ENCODE data around the gene FAM136A. TPM values are rescaled to one million over a fixed set of nuclear protein-coding genes. Genes with fewer than 3 reads are reported as not detected.

The FAM136A gene
- total and polyA plus RNA-seq, 2 of the 13 experiments (the other 11 are each of a cell fraction or from before 2014, with no cell fraction given) = 77.8 to 126 TPM

GRCh38 chr2:70304498-70304897, 2.6 kb upstream of the FAM136A start:
- no peak for TF ChIP-seq ZNF83 (CRISPR knock-in tag; IDR thresholded peaks at IDR 0.05; ENCODE audit: borderline replicate concordance)
- no peak for TF ChIP-seq ZNF292 (CRISPR knock-in tag; IDR thresholded peaks at IDR 0.05; ENCODE audit: borderline replicate concordance, low read depth)
- TF ChIP-seq ATF5 (CRISPR knock-in tag; IDR thresholded peaks at IDR 0.05; ENCODE audit: low read depth) = no peak
- no peak for TF ChIP-seq ZNF546 (CRISPR knock-in tag; conservative IDR thresholded peaks at IDR 0.05)
- no peak for TF ChIP-seq MAX (IDR thresholded peaks at IDR 0.05)
- no peak for TF ChIP-seq SNAPC2 (CRISPR knock-in tag; IDR thresholded peaks at IDR 0.05)
- TF ChIP-seq NONO (IDR thresholded peaks at IDR 0.05) = no peak
- TF ChIP-seq NONO (CRISPR knock-in tag; conservative IDR thresholded peaks at IDR 0.05) = no peak
- TF ChIP-seq ZNF556 (CRISPR knock-in tag; IDR thresholded peaks at IDR 0.05; ENCODE audit: borderline replicate concordance) = no peak
- no peak for TF ChIP-seq ZNF512B (CRISPR knock-in tag; IDR thresholded peaks at IDR 0.05; ENCODE audit: borderline replicate concordance)
- TF ChIP-seq EZH2 (conservative IDR thresholded peaks at IDR 0.05; ENCODE audit: low read depth, low read length) = no peak
- no peak for TF ChIP-seq ZNF143 (CRISPR knock-in tag; IDR thresholded peaks at IDR 0.05)
- TF ChIP-seq ZNF274 (CRISPR knock-in tag; IDR thresholded peaks at IDR 0.05) = no peak
- no peak for TF ChIP-seq NFKBIZ (CRISPR knock-in tag; IDR thresholded peaks at IDR 0.05)
- no peak for TF ChIP-seq ZBTB8A (CRISPR knock-in tag; IDR thresholded peaks at IDR 0.05; ENCODE audit: borderline replicate concordance, low read depth)
- TF ChIP-seq ZNF317 (CRISPR knock-in tag; IDR thresholded peaks at IDR 0.05) = no peak
- TF ChIP-seq ELK4 (CRISPR knock-in tag; IDR thresholded peaks at IDR 0.05; ENCODE audit: borderline replicate concordance) = no peak
- no peak for TF ChIP-seq ELF3 (CRISPR knock-in tag; IDR thresholded peaks at IDR 0.05)
- TF ChIP-seq RBFOX2 (IDR thresholded peaks at IDR 0.05; ENCODE audit: low read depth, low read length) = no peak
- peaks cover 14% of the 10 kb centered on the region for H3K79me2 ChIP-seq (ENCODE audit: insufficient read depth, low read length)
- peaks cover 0 to 10% of the 10 kb centered on the region in 2 experiments; a peak in 2 of 5 replicates for H3K27me3 ChIP-seq (ENCODE audit: control insufficient read depth in 1 of 2, insufficient read depth in 2 of 2, low read length in 2 of 2)
- ChIA-PET CTCF (ENCODE audit: low intra/inter-chr PET ratio, low total read pairs) (interaction anchor here (1.1 to 3.3 kb wide), 6 partner anchors 32 to 481 kb away, joined by 3 to 46 read pairs (median 8); no protein-coding TSS in a partner anchor), POLR2A (interaction anchor here (0.6 to 3.8 kb wide), 7 partner anchors 11 to 341 kb away, joined by 3 to 62 read pairs (median 4); partner anchors contain the start of genes PCYOX1, SNRPG and TGFA)
- no peak overlapping the region for H3K9ac ChIP-seq (ENCODE audit: insufficient read depth, low read depth, low read length)
- H2AFZ ChIP-seq (ENCODE audit: low read length) = no peak overlapping the region
- FAIRE-seq (no peak), DNase-seq (ENCODE audit: low spot score) (no peak), ATAC-seq (no peak)
- no TSS peak for BruUV-seq (replicated peaks)
- intact Hi-C loops (cut with micrococcal nuclease; ENCODE audit: unreplicated experiment) (loop anchor here (1.0 to 10.0 kb wide), 6 partner anchors 36 to 560 kb away; no protein-coding TSS in a partner anchor), in situ Hi-C loops (cut with HindIII; ENCODE audit: extremely low pct_ligation_motif_present, low pct_unique_long_range_greater_than_20kb) (loop anchor here (10.0 kb wide), 1 partner anchor 340 kb away; no protein-coding TSS in a partner anchor)
- H3K27ac ChIP-seq (ENCODE audit: extremely low read length, insufficient read depth, low read length) = no peak overlapping the region
- peaks cover 21% of the 10 kb centered on the region for H3K4me1 ChIP-seq (ENCODE audit: insufficient read depth, low read length)
- H3K4me2 ChIP-seq (ENCODE audit: low read depth, low read length) = no peak overlapping the region
- 48% methylated on average over 4 of the region's 4 CpGs for WGBS (ENCODE audit: low lambda C conversion rate)
- H3K4me3 ChIP-seq (replicated peaks in 1 of 3; ENCODE audit: insufficient read depth in 1 of 3, low read depth in 2 of 3, low read length in 3 of 3) = no peak overlapping the region
- H3K9me3 ChIP-seq (ENCODE audit: low read length) = no peaks in the 10 kb centered on the region
- no peaks in the 10 kb centered on the region for H4K20me1 ChIP-seq (ENCODE audit: insufficient read depth, low read length)
- H3K36me3 ChIP-seq (replicated peaks in 1 of 2; ENCODE audit: control insufficient read depth in 1 of 2, insufficient read depth in 2 of 2, low read length in 2 of 2) = no peaks in the 10 kb centered on the region; a peak in 1 of 5 replicates

Measured in HepG2 (cell line).